ENCODE data around the gene PSG4.
"Not testable (repeated sequence)": the region's sequence is repeated elsewhere in the genome, so short reads cannot be mapped to it uniquely, and the experiment has no call there.

PSG4 gene

GRCh38 chr19:43205471-43206105 lies at the start of gene PSG4:
Gene PSG4 (minus strand): TSS chr19:43205638. CDS start chr19:43205536, 102 bp downstream.
- TF ChIP-seq GATA2, GATA3 (IDR thresholded peaks at IDR 0.05; ENCODE audit: low read depth, low read length): not testable (repeated sequence)

- TF ChIP-seq GATA3 (IDR thresholded peaks at IDR 0.05; ENCODE audit: low read depth, low read length) (no peak), GATA2 (IDR thresholded peaks at IDR 0.05; ENCODE audit: low read depth, low read length) (no peak)
Observed at GRCh38 chr19:43229315-43229714, 23.9 kb upstream of the PSG4 start.

- TF ChIP-seq GATA2 (IDR thresholded peaks at IDR 0.05; ENCODE audit: low read depth, low read length) (no peak), GATA3 (IDR thresholded peaks at IDR 0.05; ENCODE audit: low read depth, low read length) (no peak)
Observed at GRCh38 chr19:43224855-43225253, 19.4 kb upstream of the PSG4 start.

- no peak for TF ChIP-seq GATA2 (IDR thresholded peaks at IDR 0.05; ENCODE audit: low read depth, low read length)
- no peak for TF ChIP-seq GATA3 (IDR thresholded peaks at IDR 0.05; ENCODE audit: low read depth, low read length)
Observed at GRCh38 chr19:43207991-43208390, 2.6 kb upstream of the PSG4 start.

GRCh38 chr19:43186311-43186935 lies 19.0 kb downstream of the PSG4 start, which contains the start of gene PSG5:
Gene PSG5 (minus strand): TSS chr19:43186536. CDS start chr19:43186405, 131 bp downstream.
- TF ChIP-seq GATA3, GATA2 (IDR thresholded peaks at IDR 0.05; ENCODE audit: low read depth, low read length): not testable (repeated sequence)

- no peak for TF ChIP-seq GATA3 (IDR thresholded peaks at IDR 0.05; ENCODE audit: low read depth, low read length)
- no peak for TF ChIP-seq GATA2 (IDR thresholded peaks at IDR 0.05; ENCODE audit: low read depth, low read length)
Observed at GRCh38 chr19:43152214-43152613, 53.2 kb downstream of the PSG4 start.

- TF ChIP-seq GATA2 (IDR thresholded peaks at IDR 0.05; ENCODE audit: low read depth, low read length): no peak
- TF ChIP-seq GATA3 (IDR thresholded peaks at IDR 0.05; ENCODE audit: low read depth, low read length): no peak
Observed at GRCh38 chr19:43148233-43148632, 57.2 kb downstream of the PSG4 start.

Data from SH-SY5Y (cell line).